Upper lobe of right lung (tissue), 1 donor: ENCODE data around the gene TSPEAR. TPM values are rescaled to one million over a fixed set of nuclear protein-coding genes. Genes with fewer than 3 reads are reported as not detected.

Experiments used
- ATAC-seq: fragments of 200-7000 bp; cut with Tn5 transposase; one replicate; pipeline ENCODE4 v1.9.1; 2020; ENCODE audit warnings: mild to moderate bottlenecking, moderate library complexity
- DNase-seq: peaks from one replicate; pipeline ENCODE4 v3.0.0-alpha.2; 2020
- H3K27ac ChIP-seq: fragments of 200-600 bp; one replicate; pipeline ENCODE4 v1.8.0; 2022
- H3K27me3 ChIP-seq: fragments of 200-600 bp; one replicate; pipeline ENCODE4 v1.8.0; 2022; ENCODE audit warnings: mild to moderate bottlenecking
- H3K36me3 ChIP-seq: fragments of 200-600 bp; one replicate; pipeline ENCODE4 v1.8.0; 2022
- H3K4me1 ChIP-seq: fragments of 200-600 bp; one replicate; pipeline ENCODE4 v1.8.0; 2022
- H3K4me3 ChIP-seq: fragments of 200-600 bp; one replicate; pipeline ENCODE4 v1.8.0; 2022; ENCODE audit warnings: mild to moderate bottlenecking
- H3K9me3 ChIP-seq: fragments of 200-600 bp; one replicate; pipeline ENCODE4 v1.8.0; 2022
- intact Hi-C: fragments of 100-400 bp; cut with DNase I; formaldehyde crosslinking; loops from one replicate; pipeline ENCODE4 v1.11.0; 2022
- total RNA-seq: library from RNA; stranded (reverse); fragmentation: NEBNext Ultra II Directional; extraction: Animal tissue kit (Norgen Biotek cat#: 25700); gene quantifications from one replicate; pipeline ENCODE4 v1.2.1, GENCODE V29; 2021
- TF ChIP-seq, protein P1 (sequence below): fragments of 200-600 bp; IDR thresholded peaks from one replicate; pipeline ENCODE4 v1.8.0; 2022; ENCODE audit warnings: antibody characterized with exemption
- donor health status: DM: no; HTN: yes; CAD: no; lungs with severe emphysema.

TSPEAR gene
- total RNA-seq, 1 donor from 2014 or later: 0.23 TPM

DNA sequence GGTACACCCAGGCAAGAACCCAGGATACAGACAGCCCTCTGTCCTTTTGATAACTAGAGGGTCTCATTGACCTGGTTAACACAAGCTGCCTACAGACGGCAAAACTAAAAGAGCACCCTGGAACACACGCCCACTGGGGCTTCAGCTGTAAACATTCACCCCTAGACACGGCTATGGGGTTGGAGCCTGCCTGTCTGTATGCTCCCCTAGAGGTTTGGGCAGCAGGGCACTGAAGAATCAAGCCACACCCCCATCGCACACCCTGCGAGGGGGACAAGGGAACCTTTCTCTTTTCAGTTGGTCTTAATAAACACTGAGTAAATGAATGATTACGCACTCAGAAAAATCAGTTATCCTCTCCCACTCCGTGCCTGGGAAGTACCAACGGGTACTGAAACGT is 220.6 kb downstream of the TSPEAR start:
- ATAC-seq: no peak
- Histone ChIP-seq H3K36me3 (no peaks in the 10 kb centered on the region), H3K4me3 (no peak overlapping the region), H3K9me3 (peaks cover 9% of the 10 kb centered on the region), H3K27ac (no peak overlapping the region), H3K4me1 (no peaks in the 10 kb centered on the region), H3K27me3 (no peaks in the 10 kb centered on the region)
- DNase-seq: no peak
- intact Hi-C loops: no loop called here
- TF ChIP-seq, protein P1, sequence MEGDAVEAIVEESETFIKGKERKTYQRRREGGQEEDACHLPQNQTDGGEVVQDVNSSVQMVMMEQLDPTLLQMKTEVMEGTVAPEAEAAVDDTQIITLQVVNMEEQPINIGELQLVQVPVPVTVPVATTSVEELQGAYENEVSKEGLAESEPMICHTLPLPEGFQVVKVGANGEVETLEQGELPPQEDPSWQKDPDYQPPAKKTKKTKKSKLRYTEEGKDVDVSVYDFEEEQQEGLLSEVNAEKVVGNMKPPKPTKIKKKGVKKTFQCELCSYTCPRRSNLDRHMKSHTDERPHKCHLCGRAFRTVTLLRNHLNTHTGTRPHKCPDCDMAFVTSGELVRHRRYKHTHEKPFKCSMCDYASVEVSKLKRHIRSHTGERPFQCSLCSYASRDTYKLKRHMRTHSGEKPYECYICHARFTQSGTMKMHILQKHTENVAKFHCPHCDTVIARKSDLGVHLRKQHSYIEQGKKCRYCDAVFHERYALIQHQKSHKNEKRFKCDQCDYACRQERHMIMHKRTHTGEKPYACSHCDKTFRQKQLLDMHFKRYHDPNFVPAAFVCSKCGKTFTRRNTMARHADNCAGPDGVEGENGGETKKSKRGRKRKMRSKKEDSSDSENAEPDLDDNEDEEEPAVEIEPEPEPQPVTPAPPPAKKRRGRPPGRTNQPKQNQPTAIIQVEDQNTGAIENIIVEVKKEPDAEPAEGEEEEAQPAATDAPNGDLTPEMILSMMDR: no peak

DNA sequence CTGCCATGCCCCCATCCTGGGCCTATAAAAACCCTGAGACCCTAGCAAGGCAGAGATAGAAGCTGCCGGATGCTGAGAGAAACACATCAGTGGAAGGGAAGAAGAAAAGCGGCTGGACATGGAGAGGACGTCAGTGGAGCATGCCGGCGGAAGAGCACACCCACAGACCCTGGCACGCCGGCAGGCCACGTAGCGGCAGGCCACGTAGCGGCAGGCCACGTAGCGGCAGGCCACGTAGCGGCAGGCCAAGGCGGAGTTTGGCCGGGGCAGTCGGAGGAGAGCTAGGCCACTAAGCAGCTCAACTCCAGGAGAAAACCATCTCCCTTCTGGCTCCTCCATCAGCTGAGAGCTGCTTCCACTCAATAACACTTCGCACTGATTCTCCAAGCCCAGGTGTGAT is 221.0 kb downstream of the TSPEAR start:
- ATAC-seq (no peak), DNase-seq (no peak)
- Histone ChIP-seq H3K27me3 (no peaks in the 10 kb centered on the region), H3K9me3 (peaks cover 9% of the 10 kb centered on the region), H3K27ac (no peak overlapping the region), H3K4me3 (no peak overlapping the region), H3K36me3 (no peaks in the 10 kb centered on the region), H3K4me1 (no peaks in the 10 kb centered on the region)
- intact Hi-C loops: no loop called here
- TF ChIP-seq, protein P1: no peak

DNA sequence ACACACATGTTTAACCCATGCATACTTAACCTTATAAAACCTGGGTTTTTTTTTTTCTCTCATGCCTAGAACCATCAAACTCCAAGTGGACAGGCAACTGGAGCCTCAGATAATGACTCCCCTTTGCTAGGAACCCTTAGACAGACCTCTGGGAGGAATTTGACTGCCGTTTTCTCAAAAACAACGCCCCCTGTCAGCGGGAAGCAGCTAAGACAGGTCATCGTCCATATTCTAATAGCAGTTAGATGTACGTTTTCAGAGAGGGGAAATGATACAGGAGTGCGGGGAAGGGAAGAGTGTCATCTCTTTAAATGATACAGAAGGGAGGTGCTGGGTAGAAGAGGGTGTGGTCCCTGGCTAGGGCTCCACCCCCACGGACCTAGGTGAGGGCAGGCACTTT is 221.4 kb downstream of the TSPEAR start:
- TF ChIP-seq, protein P1: no peak
- Histone ChIP-seq H3K27me3 (no peaks in the 10 kb centered on the region), H3K4me3 (no peak overlapping the region), H3K9me3 (peaks cover 9% of the 10 kb centered on the region), H3K4me1 (no peaks in the 10 kb centered on the region), H3K36me3 (no peaks in the 10 kb centered on the region), H3K27ac (no peak overlapping the region)
- DNase-seq: no peak
- ATAC-seq: no peak
- intact Hi-C loops: no loop called here

DNA sequence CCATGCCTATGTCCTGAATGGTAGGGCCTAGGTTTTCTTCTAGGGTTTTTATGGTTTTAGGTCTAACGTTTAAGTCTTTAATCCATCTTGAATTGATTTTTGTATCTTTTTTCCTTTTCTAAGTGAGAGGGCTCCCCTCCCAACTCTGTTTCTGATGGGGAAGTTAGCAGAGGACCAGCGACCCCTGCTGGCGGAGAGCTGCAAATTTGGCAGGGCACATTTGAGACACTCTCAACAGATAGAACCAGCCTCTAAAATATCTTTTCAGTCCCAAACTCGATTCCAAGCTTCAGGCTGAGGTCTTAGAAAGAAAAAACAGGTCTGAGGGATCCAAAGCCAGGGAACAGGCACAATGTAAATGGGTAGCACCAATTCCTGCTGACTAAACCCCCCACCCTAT is 223.5 kb downstream of the TSPEAR start:
- Histone ChIP-seq H3K9me3 (peaks cover 5% of the 10 kb centered on the region), H3K27ac (no peak overlapping the region), H3K4me3 (no peak overlapping the region), H3K4me1 (no peaks in the 10 kb centered on the region), H3K36me3 (no peaks in the 10 kb centered on the region), H3K27me3 (no peaks in the 10 kb centered on the region)
- DNase-seq (no peak), ATAC-seq (no peak)
- TF ChIP-seq, protein P1: peak; percentile 40
- intact Hi-C loops: no loop called here

DNA sequence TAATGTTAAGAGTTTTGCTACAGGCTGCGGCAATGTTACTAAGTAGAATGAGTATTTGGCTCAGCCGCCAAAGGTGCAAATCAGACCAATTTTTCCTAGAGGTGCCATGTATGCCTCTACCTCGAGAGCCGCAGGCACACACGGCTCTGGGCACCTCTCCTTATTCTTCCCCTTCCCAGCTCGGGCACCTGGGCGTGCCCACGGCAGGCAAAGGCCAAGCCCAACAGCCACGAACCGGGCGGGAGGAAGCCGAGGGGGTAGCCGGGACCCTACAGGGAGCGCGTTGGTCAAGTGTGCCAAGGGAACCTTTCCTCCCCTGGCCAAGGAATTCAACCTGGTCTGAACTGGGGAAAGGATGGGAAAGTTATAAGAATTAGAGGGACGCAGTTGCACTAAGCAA is 225.1 kb downstream of the TSPEAR start:
- DNase-seq (no peak), ATAC-seq (no peak)
- Histone ChIP-seq H3K4me3 (peak overlapping the region; percentile 25), H3K9me3 (no peaks in the 10 kb centered on the region), H3K27me3 (no peaks in the 10 kb centered on the region), H3K27ac (no peak overlapping the region), H3K4me1 (no peaks in the 10 kb centered on the region), H3K36me3 (no peaks in the 10 kb centered on the region)
- TF ChIP-seq, protein P1: no peak
- intact Hi-C loops: no loop called here

DNA sequence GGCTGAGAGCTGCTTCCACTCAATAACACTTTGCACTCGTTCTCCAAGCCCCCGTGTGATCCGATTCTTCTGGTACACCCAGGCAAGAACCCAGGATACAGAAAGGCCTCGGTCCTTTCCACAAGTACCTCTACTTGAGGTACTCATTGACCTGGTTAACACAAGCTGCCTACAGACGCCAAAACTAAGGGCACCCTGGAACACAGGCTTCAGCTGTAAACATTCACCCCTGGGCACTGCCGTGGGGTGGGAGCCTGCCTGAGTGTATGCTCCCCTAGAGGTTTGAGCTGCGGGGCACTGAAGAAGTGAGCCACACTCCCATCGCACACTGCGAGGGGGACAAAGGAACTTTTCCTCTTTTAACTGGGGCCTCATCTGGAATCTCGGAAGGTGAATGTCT is 225.6 kb downstream of the TSPEAR start:
- H3K4me1 ChIP-seq: no peaks in the 10 kb centered on the region
- no peak for DNase-seq
- no peak overlapping the region for H3K27ac ChIP-seq
- no peaks in the 10 kb centered on the region for H3K27me3 ChIP-seq
- TF ChIP-seq, protein P1: no peak
- H3K4me3 ChIP-seq: peak overlapping the region; percentile 25
- peak; percentile 71 for ATAC-seq
- intact Hi-C loops: no loop called here
- no peaks in the 10 kb centered on the region for H3K9me3 ChIP-seq
- no peaks in the 10 kb centered on the region for H3K36me3 ChIP-seq
